Neuronal stem cell (in vitro differentiated cells): ENCODE results near the gene BCAS1.

Source experiments
- DNase-seq: peaks from one replicate; pipeline ENCODE4 v3.0.0-alpha.2; 2013; ENCODE audit warnings: low spot score
- H2AFZ ChIP-seq: one replicate; pipeline ENCODE4 v1.6.1; 2013; ENCODE audit warnings: mild to moderate bottlenecking, low read length, inconsistent platforms
- H2AK5ac ChIP-seq: 2 replicates; pipeline ENCODE4 v1.6.1; 2013; ENCODE audit warnings: low read depth, mild to moderate bottlenecking, inconsistent platforms, low read length, moderate library complexity, mixed read lengths
- H2BK120ac ChIP-seq: 2 replicates; pipeline ENCODE4 v1.6.1; 2013; ENCODE audit warnings: low read depth, mild to moderate bottlenecking, inconsistent platforms, low read length, moderate library complexity, mixed read lengths
- H2BK12ac ChIP-seq: one replicate; pipeline ENCODE4 v1.6.1; 2013; ENCODE audit warnings: low read length, inconsistent platforms
- H2BK15ac ChIP-seq: 2 replicates; pipeline ENCODE4 v1.6.1; 2013; ENCODE audit warnings: mild to moderate bottlenecking, low read length, inconsistent platforms, mixed read lengths
- H2BK5ac ChIP-seq: one replicate; pipeline ENCODE4 v1.6.1; 2013; ENCODE audit warnings: inconsistent platforms, mild to moderate bottlenecking, low read length, moderate library complexity
- H3K14ac ChIP-seq: one replicate; pipeline ENCODE4 v1.6.1; 2013; ENCODE audit warnings: low read length, inconsistent platforms
- H3K18ac ChIP-seq: 2 replicates; pipeline ENCODE4 v1.6.1; 2013; ENCODE audit warnings: low read length, inconsistent platforms
- H3K23ac ChIP-seq: 2 replicates; pipeline ENCODE4 v1.6.1; 2013; ENCODE audit warnings: low read depth, mild to moderate bottlenecking, mixed read lengths, low read length, inconsistent platforms; ENCODE audit not compliant: poor library complexity
- H3K27ac ChIP-seq: replicated peaks from 3 replicates; pipeline ENCODE4 v1.5.1; 2013; ENCODE audit warnings: low read length, inconsistent platforms
- H3K27me3 ChIP-seq, 3 experiments: 2 replicates each; pipeline ENCODE4 v1.6.1; 2013; ENCODE audit warnings: low read length in 3 of 3, mild to moderate bottlenecking in 2 of 3, inconsistent platforms in 1 of 3, low read depth in 1 of 3, mixed read lengths in 1 of 3, moderate library complexity in 1 of 3; ENCODE audit not compliant: control insufficient read depth in 3 of 3, insufficient read depth in 3 of 3
- H3K36me3 ChIP-seq, 2 donors: replicated peaks in 1 of 2; 2 replicates each; pipeline ENCODE4 v1.6.1; 2013; ENCODE audit warnings: low read length in 2 of 2; ENCODE audit not compliant: control insufficient read depth in 2 of 2, insufficient read depth in 2 of 2
- H3K4ac ChIP-seq: 2 replicates; pipeline ENCODE4 v1.6.1; 2013; ENCODE audit warnings: inconsistent platforms, mild to moderate bottlenecking, low read length, moderate library complexity
- H3K4me1 ChIP-seq, 2 donors: 1 replicate in 1 of 2; 2 replicates in 1 of 2; pipeline ENCODE4 v1.6.1; 2013; ENCODE audit warnings: low read length in 2 of 2, low read depth in 1 of 2; ENCODE audit not compliant: control insufficient read depth in 2 of 2, insufficient read depth in 1 of 2
- H3K4me2 ChIP-seq: one replicate; pipeline ENCODE4 v1.6.1; 2013; ENCODE audit warnings: mild to moderate bottlenecking, low read length, inconsistent platforms; ENCODE audit not compliant: insufficient read depth, poor library complexity, severe bottlenecking
- H3K4me3 ChIP-seq, 2 donors: 2 replicates each; pipeline ENCODE4 v1.5.1; 2013; ENCODE audit warnings: low read length in 2 of 2, mild to moderate bottlenecking in 2 of 2, inconsistent platforms in 1 of 2, moderate library complexity in 1 of 2
- H3K79me1 ChIP-seq: one replicate; pipeline ENCODE4 v1.6.1; 2013; ENCODE audit warnings: low read depth, mild to moderate bottlenecking, inconsistent platforms, low read length, moderate library complexity
- H3K9ac ChIP-seq: one replicate; pipeline ENCODE4 v1.6.1; 2013; ENCODE audit warnings: mild to moderate bottlenecking, low read depth, low read length, inconsistent platforms; ENCODE audit not compliant: poor library complexity
- H3K9me3 ChIP-seq, 2 donors: replicated peaks in 1 of 2; 2 replicates each; pipeline versions ENCODE3 to v1.6.1; 2013; ENCODE audit warnings: low read length in 2 of 2, mild to moderate bottlenecking in 2 of 2, inconsistent platforms in 1 of 2, low read depth in 1 of 2, mixed read lengths in 1 of 2, moderate library complexity in 1 of 2; ENCODE audit not compliant: control insufficient read depth in 2 of 2, insufficient read depth in 1 of 2
- H4K8ac ChIP-seq: one replicate; pipeline ENCODE4 v1.6.1; 2013; ENCODE audit warnings: low read depth, mild to moderate bottlenecking, inconsistent platforms, low read length, moderate library complexity
- H4K91ac ChIP-seq: one replicate; pipeline ENCODE4 v1.6.1; 2013; ENCODE audit warnings: low read length, low read depth, mild to moderate bottlenecking, inconsistent platforms; ENCODE audit not compliant: poor library complexity
- WGBS, 2 donors: extraction: QIAGEN DNeasy Blood & Tissue Kit; methylation state at CpG; one replicate each; pipeline ENCODE4 v1.1.7; 2013; ENCODE audit warnings: missing lambda C conversion rate in 2 of 2, mixed read lengths in 1 of 2; ENCODE audit not compliant: insufficient read length in 2 of 2, insufficient replicate concordance in 1 of 2; ENCODE audit errors: extremely low coverage in 2 of 2; 5-methylcytosine and 5-hydroxymethylcytosine counted together

The BCAS1 gene

DNA sequence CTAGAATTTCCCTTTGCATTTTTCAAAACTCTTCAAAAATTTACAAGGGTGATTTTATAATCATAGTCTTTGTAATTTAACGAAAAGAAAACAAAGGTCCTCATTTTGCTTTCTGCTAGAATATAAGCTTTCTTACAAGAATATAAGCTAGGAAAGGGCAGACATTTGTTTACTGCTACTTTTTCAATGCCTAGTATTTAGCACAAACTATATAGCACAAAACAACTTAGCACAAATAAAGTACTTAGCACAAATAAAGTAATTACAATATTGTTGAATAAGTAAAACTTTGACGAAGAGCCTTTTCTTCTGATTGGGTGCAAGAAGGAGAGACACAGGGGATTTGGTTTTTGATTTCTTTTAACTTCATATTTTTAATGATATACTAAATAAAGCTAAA is 87.8 kb downstream of the BCAS1 start:
- Histone ChIP-seq H3K14ac (no peak overlapping the region), H3K9ac (no peak overlapping the region), H3K36me3 (no peaks in the 10 kb centered on the region), H3K4me2 (no peak overlapping the region), H2BK12ac (no peak overlapping the region), H3K4ac (no peak overlapping the region), H3K27ac (no peak overlapping the region), H3K27me3 (no peaks in the 10 kb centered on the region), H2AFZ (no peak overlapping the region), H3K4me3 (no peak overlapping the region), H2AK5ac (no peak overlapping the region), H3K79me1 (no peaks in the 10 kb centered on the region), H2BK5ac (no peak overlapping the region), H4K91ac (no peak overlapping the region), H3K23ac (no peak overlapping the region), H4K8ac (no peak overlapping the region), H3K4me1 (no peaks in the 10 kb centered on the region), H3K9me3 (no peaks in the 10 kb centered on the region), H3K18ac (no peak overlapping the region), H2BK15ac (no peak overlapping the region), H2BK120ac (no peak overlapping the region)
- WGBS, 2 donors: no CpG with 5 or more reads among the region's 2 CpGs
- no peak for DNase-seq

GRCh38 chr20:53981752-53982437 is 88.5 kb downstream of the BCAS1 start:
- Histone ChIP-seq H2BK15ac (no peak overlapping the region), H4K8ac (no peak overlapping the region), H2BK12ac (no peak overlapping the region), H3K14ac (no peak overlapping the region), H2AK5ac (no peak overlapping the region), H3K18ac (no peak overlapping the region), H2AFZ (no peak overlapping the region), H2BK5ac (no peak overlapping the region), H3K4me2 (no peak overlapping the region), H3K4me1 (no peaks in the 10 kb centered on the region), H4K91ac (no peak overlapping the region), H3K36me3 (no peaks in the 10 kb centered on the region), H3K79me1 (no peaks in the 10 kb centered on the region), H3K9ac (no peak overlapping the region), H3K4me3 (no peak overlapping the region), H3K27ac (no peak overlapping the region), H3K23ac (no peak overlapping the region), H3K4ac (no peak overlapping the region), H2BK120ac (no peak overlapping the region), H3K9me3 (no peaks in the 10 kb centered on the region), H3K27me3 (no peaks in the 10 kb centered on the region)
- WGBS, 2 donors: no CpG with 5 or more reads among the region's 4 CpGs
- DNase-seq: no peak

DNA sequence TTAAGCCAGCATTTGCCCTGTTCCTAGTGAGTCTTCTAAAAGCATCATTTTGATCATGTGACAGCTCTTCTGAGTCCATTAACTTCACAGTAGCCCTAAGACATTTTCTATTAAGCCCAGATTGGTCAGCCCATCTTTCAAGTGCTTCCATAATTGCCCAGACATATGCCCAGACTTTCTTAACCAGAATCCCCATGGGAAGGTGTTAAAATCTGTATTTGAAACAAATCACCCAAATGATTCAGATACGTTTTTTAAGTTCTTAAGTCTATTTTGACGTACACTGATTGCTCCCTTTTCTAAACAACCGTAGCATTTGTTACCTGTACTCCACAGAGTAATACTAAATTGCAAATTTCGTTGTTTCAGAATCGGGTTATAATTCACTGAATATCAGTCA is 89.3 kb downstream of the BCAS1 start:
- no peak overlapping the region for H3K18ac ChIP-seq
- no peaks in the 10 kb centered on the region for H3K4me1 ChIP-seq
- no peak overlapping the region for H3K9ac ChIP-seq
- no peak overlapping the region for H2BK15ac ChIP-seq
- no peak overlapping the region for H2AFZ ChIP-seq
- no peaks in the 10 kb centered on the region for H3K9me3 ChIP-seq
- H3K79me1 ChIP-seq: no peaks in the 10 kb centered on the region
- H3K27ac ChIP-seq: no peak overlapping the region
- H3K4ac ChIP-seq: no peak overlapping the region
- H2AK5ac ChIP-seq: no peak overlapping the region
- H2BK12ac ChIP-seq: no peak overlapping the region
- H2BK5ac ChIP-seq: no peak overlapping the region
- no CpG with 5 or more reads among the region's 5 CpGs for WGBS, 2 donors
- no peak overlapping the region for H4K8ac ChIP-seq
- no peak overlapping the region for H3K4me2 ChIP-seq
- H3K4me3 ChIP-seq: no peak overlapping the region
- no peaks in the 10 kb centered on the region for H3K36me3 ChIP-seq
- H3K14ac ChIP-seq: no peak overlapping the region
- no peak overlapping the region for H2BK120ac ChIP-seq
- H4K91ac ChIP-seq: no peak overlapping the region
- H3K23ac ChIP-seq: no peak overlapping the region
- no peaks in the 10 kb centered on the region for H3K27me3 ChIP-seq
- DNase-seq: no peak

DNA sequence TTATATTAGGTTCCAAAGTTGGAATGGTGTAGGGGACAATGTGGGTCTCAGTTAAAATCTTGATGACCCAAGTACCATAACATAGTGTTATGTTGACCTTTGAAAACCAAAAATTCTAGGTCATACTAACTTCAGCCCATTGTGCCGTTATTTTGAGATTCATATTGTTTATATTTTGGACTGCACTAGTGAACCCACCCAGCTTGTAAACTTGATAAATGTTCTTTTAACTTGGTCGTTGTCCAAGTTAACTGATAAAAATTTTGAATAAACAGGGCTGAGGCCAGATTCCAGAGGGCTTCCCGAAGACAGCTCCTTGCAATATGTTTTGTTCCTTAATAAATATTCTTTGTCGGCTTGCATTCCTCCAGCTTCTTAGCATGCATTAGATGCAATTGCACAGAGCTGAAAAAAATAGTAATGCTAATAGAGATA is 90.3 kb downstream of the BCAS1 start:
- no peaks in the 10 kb centered on the region for H3K79me1 ChIP-seq
- H4K8ac ChIP-seq: no peak overlapping the region
- no peak overlapping the region for H3K4ac ChIP-seq
- H4K91ac ChIP-seq: no peak overlapping the region
- H3K4me1 ChIP-seq: no peaks in the 10 kb centered on the region
- no peak overlapping the region for H3K23ac ChIP-seq
- H2BK15ac ChIP-seq: no peak overlapping the region
- H2AK5ac ChIP-seq: no peak overlapping the region
- no CpG with 5 or more reads among the region's 4 CpGs for WGBS, 2 donors
- H3K4me3 ChIP-seq: no peak overlapping the region
- H3K4me2 ChIP-seq: no peak overlapping the region
- H3K18ac ChIP-seq: no peak overlapping the region
- H3K9me3 ChIP-seq: no peaks in the 10 kb centered on the region
- no peaks in the 10 kb centered on the region for H3K27me3 ChIP-seq
- H3K14ac ChIP-seq: no peak overlapping the region
- no peaks in the 10 kb centered on the region for H3K36me3 ChIP-seq
- H2BK5ac ChIP-seq: no peak overlapping the region
- H2AFZ ChIP-seq: no peak overlapping the region
- no peak overlapping the region for H3K9ac ChIP-seq
- H2BK12ac ChIP-seq: no peak overlapping the region
- H2BK120ac ChIP-seq: no peak overlapping the region
- no peak for DNase-seq
- H3K27ac ChIP-seq: no peak overlapping the region
